Measurements from ENCODE around the gene COX6A2. TPM values are rescaled to one million over a fixed set of nuclear protein-coding genes. Genes with fewer than 3 reads are reported as not detected.

Gene COX6A2
- polyA plus RNA-seq, 1 donor (not counting 4 experiments of a cell fraction or from before 2014, with no cell fraction given): not detected

DNA sequence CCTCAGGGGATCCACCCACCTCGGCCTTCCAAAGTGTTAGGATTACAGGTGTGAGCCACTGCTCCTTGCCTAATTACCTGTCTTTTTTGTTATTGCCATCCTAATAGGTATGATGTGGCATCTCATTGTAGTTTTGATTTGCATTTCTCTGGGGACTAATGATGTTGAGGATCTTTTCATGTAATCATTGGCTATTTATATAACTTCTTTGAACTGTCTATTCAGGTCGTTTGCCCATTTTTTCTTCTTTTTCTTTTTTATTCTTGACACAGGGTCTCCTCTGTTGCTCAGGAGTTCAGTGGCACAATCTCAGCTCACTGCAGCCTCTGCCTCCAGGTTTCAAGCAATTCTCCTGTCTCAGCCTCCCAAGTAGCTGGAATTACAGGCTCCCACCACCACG lies 42.5 kb upstream of the COX6A2 start:
- H3K9ac ChIP-seq (ENCODE audit: control insufficient read depth, extremely low read depth, insufficient read depth, low read length): no peak overlapping the region
- no peak overlapping the region for H3K4me2 ChIP-seq (ENCODE audit: control insufficient read depth, extremely low read depth, insufficient read depth, low read depth, low read length)
- H2AFZ ChIP-seq (ENCODE audit: control insufficient read depth, low read length): no peak overlapping the region

DNA sequence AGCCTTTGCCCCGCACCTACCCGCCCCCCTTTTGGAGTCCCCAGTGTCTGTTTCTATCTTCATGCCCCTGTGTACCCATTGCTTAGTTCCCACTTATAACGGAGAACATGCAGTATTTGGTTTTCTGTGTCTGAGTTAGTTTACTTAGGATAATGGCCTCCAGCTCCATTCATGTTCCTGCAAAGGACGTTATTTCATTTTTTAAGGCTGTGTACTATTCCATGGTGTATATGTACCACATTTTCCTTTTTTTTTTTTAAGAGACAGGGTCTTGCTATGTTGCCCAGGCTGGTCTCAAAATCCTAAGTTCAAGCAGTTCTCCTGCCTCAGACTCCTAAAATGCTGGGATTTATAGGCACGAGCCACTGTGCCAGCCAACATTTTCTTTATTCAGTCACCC lies 39.7 kb upstream of the COX6A2 start:
- Histone ChIP-seq H3K79me2 (ENCODE audit: control insufficient read depth, insufficient read depth, low read length) (no peaks in the 10 kb centered on the region), H3K9ac (ENCODE audit: control insufficient read depth, extremely low read depth, insufficient read depth, low read length) (no peak overlapping the region), H2AFZ (ENCODE audit: control insufficient read depth, low read length) (no peak overlapping the region), H4K20me1 (ENCODE audit: control insufficient read depth, extremely low read depth, insufficient read depth, low read length) (no peaks in the 10 kb centered on the region), H3K4me1 (ENCODE audit: control insufficient read depth, extremely low read depth, insufficient read depth, low read length) (peaks cover 3% of the 10 kb centered on the region), H3K36me3 (ENCODE audit: control insufficient read depth in 2 of 2, extremely low read depth in 1 of 2, insufficient read depth in 2 of 2, low read length in 2 of 2) (peaks cover 2 to 16% of the 10 kb centered on the region in 2 experiments), H3K27me3 (ENCODE audit: control insufficient read depth, extremely low read depth, insufficient read depth, low read length) (no peaks in the 10 kb centered on the region), H3K4me3 (ENCODE audit: control insufficient read depth in 2 of 3, extremely low read depth in 1 of 3, insufficient read depth in 2 of 3, low read depth in 1 of 3, low read length in 3 of 3) (no peak overlapping the region), H3K27ac (ENCODE audit: control insufficient read depth, insufficient read depth, low read length) (no peak overlapping the region), H3K9me3 (ENCODE audit: control insufficient read depth, low read depth, low read length) (no peaks in the 10 kb centered on the region), H3K9me1 (ENCODE audit: control insufficient read depth, extremely low read depth, insufficient read depth, low read length) (no peaks in the 10 kb centered on the region), H3K4me2 (ENCODE audit: control insufficient read depth, extremely low read depth, insufficient read depth, low read depth, low read length) (no peak overlapping the region)
- TF ChIP-seq, protein P1, sequence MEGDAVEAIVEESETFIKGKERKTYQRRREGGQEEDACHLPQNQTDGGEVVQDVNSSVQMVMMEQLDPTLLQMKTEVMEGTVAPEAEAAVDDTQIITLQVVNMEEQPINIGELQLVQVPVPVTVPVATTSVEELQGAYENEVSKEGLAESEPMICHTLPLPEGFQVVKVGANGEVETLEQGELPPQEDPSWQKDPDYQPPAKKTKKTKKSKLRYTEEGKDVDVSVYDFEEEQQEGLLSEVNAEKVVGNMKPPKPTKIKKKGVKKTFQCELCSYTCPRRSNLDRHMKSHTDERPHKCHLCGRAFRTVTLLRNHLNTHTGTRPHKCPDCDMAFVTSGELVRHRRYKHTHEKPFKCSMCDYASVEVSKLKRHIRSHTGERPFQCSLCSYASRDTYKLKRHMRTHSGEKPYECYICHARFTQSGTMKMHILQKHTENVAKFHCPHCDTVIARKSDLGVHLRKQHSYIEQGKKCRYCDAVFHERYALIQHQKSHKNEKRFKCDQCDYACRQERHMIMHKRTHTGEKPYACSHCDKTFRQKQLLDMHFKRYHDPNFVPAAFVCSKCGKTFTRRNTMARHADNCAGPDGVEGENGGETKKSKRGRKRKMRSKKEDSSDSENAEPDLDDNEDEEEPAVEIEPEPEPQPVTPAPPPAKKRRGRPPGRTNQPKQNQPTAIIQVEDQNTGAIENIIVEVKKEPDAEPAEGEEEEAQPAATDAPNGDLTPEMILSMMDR (optimal IDR thresholded peaks at IDR 0.05 in 1 of 3, IDR thresholded peaks at IDR 0.05 in 1 of 3, conservative IDR thresholded peaks at IDR 0.05 in 1 of 3; ENCODE audit: extremely low read depth in 1 of 3, insufficient read depth in 2 of 3, low read length in 3 of 3): no peak
- no peak for TF ChIP-seq EZH2 (IDR thresholded peaks at IDR 0.05; ENCODE audit: low read length)
- DNase-seq (ENCODE audit: low read depth, low spot score) (no peak), FAIRE-seq (no peak)
- dilution Hi-C loops (cut with MboI; ENCODE audit: extremely low pct_ligation_motif_present, low sequenced_read_pairs): no loop called here

More for the DNA sequence above, 42.5 kb upstream of the COX6A2 start:
- peaks cover 0 to 12% of the 10 kb centered on the region in 2 experiments for H3K36me3 ChIP-seq (ENCODE audit: control insufficient read depth in 2 of 2, extremely low read depth in 1 of 2, insufficient read depth in 2 of 2, low read length in 2 of 2)
- H3K79me2 ChIP-seq (ENCODE audit: control insufficient read depth, insufficient read depth, low read length): no peaks in the 10 kb centered on the region
- peaks cover 3% of the 10 kb centered on the region for H3K4me1 ChIP-seq (ENCODE audit: control insufficient read depth, extremely low read depth, insufficient read depth, low read length)
- FAIRE-seq (no peak), DNase-seq (ENCODE audit: low read depth, low spot score) (no peak)
- no peaks in the 10 kb centered on the region for H4K20me1 ChIP-seq (ENCODE audit: control insufficient read depth, extremely low read depth, insufficient read depth, low read length)
- no peak overlapping the region for H3K27ac ChIP-seq (ENCODE audit: control insufficient read depth, insufficient read depth, low read length)
- H3K9me3 ChIP-seq (ENCODE audit: control insufficient read depth, low read depth, low read length): no peaks in the 10 kb centered on the region
- H3K4me3 ChIP-seq (ENCODE audit: control insufficient read depth in 2 of 3, extremely low read depth in 1 of 3, insufficient read depth in 2 of 3, low read depth in 1 of 3, low read length in 3 of 3): no peak overlapping the region
- no peaks in the 10 kb centered on the region for H3K9me1 ChIP-seq (ENCODE audit: control insufficient read depth, extremely low read depth, insufficient read depth, low read length)
- no peaks in the 10 kb centered on the region for H3K27me3 ChIP-seq (ENCODE audit: control insufficient read depth, extremely low read depth, insufficient read depth, low read length)
- dilution Hi-C loops (cut with MboI; ENCODE audit: extremely low pct_ligation_motif_present, low sequenced_read_pairs): no loop called here
- TF ChIP-seq, protein P1 (optimal IDR thresholded peaks at IDR 0.05 in 1 of 3, IDR thresholded peaks at IDR 0.05 in 1 of 3, conservative IDR thresholded peaks at IDR 0.05 in 1 of 3; ENCODE audit: extremely low read depth in 1 of 3, insufficient read depth in 2 of 3, low read length in 3 of 3): no peak
- TF ChIP-seq EZH2 (IDR thresholded peaks at IDR 0.05; ENCODE audit: low read length): no peak

Data from keratinocyte (primary cell).